HG03135 (cell line): ENCODE results near the gene VAPB.

Experiments
- ATAC-seq: cut with Tn5 transposase; IDR thresholded peaks from one replicate; pipeline ENCODE4 v1.9.1; 2021; ENCODE audit warnings: mild to moderate bottlenecking, moderate library complexity; ENCODE audit not compliant: unreplicated experiment

VAPB gene

DNA sequence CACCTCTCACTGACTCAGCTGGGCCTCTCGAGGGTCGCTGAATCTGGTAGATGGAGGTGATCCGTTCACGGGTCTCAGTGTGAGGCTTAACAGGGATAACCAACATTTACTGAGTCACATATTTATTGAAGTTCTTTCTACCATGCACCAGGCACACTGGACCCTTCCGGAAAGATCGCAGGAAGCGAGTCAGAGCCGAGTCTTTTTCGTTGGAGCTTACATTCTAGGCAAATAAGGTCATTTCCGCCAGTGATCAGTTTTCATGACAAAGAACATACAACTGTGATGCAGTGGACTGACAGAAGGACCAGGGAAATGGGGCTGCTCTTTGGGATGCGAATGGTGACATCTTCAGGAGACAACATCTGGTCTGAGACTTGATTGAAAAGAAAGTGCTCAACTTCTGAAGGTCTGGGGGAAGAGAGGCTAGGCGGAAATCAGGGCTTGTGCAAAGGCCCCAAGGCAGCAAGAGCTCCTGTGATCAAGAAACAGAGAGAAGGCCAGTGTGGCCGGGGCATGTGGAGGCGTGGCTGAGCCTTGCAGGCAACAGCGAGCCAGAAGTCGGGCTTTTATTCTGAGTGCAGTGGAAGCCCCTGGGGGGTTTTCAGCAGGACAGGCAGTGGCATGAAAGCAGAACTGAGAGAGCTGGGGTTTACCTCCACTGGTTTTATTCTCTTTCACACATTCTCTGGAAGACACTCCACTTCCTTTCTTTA lies 69.5 kb downstream of the VAPB start:
- peak; percentile 95 for ATAC-seq

GRCh38 chr20:58459058-58459750 lies 70.2 kb downstream of the VAPB start:
- peak; percentile 30 for ATAC-seq

- no peak for ATAC-seq
These were observed 72.1 kb downstream of the VAPB start for GRCh38 chr20:58461104-58461503.

GRCh38 chr20:58461899-58462298 lies 72.9 kb downstream of the VAPB start:
- ATAC-seq, result no peak

DNA sequence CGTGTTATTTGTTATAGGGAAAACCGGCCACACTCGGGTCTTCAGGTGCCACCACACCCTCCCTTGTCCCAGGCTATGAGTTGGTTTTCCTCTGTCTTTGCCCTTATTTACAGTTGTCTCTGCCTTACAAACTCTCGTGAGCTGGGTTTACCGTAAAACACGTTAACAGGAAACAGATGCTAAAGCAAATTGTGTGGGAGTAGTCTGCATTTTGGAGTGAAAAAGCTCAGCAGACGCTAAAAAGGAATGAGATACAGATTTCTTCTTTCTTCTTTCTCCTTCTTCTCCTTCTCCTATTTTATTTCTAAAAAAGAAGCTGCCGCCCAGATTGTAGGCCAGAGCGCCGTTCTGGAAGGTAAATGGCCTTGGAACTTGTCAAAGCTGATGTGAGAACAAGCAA lies 74.2 kb downstream of the VAPB start:
- ATAC-seq, result no peak

GRCh38 chr20:58464838-58465237 lies 75.8 kb downstream of the VAPB start:
- no peak for ATAC-seq

GRCh38 chr20:58466095-58466708 lies 77.2 kb downstream of the VAPB start:
- no peak for ATAC-seq

- ATAC-seq, result no peak
These were observed 77.9 kb downstream of the VAPB start for GRCh38 chr20:58466729-58467571.

DNA sequence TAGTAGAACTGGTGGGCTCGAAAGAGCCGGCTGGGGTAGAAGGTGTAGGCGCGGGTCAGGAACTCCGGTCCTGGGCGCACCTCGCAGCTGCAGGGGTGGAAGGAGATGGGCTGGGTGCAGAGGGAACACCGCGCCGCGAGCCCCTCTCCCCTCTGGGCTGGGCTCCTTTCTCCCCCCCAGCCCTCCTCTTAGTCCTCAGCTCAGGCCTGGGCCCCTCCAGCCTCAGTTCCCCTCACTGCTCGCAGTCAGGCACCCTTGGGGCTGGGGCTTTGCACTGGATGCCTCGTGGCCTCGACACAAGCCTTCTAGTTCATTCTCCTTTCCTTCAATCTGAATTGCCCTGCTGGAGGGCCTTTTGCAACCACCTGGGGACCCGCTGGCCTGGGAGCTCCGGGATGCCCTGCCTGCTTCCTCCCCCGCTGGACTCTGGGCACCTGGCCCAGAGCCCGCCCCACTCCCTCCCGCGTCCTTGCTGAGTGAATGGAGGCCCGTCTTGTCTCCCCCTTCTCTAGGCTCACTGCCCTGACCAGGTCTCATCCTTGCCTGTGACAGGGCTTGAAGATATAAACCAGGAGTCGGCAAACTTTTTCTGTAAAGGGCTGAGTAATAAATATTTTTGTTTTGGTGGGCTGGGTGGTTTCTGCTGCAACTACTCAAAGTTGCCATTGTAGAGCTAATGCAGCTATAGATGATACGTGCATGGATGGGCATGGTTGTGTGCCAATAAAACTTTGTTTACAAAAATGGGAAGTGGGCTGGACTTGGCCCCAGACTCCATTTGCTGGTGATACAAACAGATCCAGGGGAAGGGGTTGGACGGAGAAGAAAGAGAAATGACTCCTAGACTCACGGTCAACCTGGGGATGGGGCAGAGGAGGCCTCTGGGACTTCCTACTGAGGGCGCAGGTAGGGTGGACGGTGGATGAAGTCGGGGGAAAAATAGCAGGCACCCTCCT lies 78.8 kb downstream of the VAPB start:
- ATAC-seq, result no peak

GRCh38 chr20:58469616-58470015 lies 80.6 kb downstream of the VAPB start:
- ATAC-seq, result no peak

- no peak for ATAC-seq
These were observed 81.5 kb downstream of the VAPB start for GRCh38 chr20:58470336-58471192.

GRCh38 chr20:58471193-58472164 lies 82.5 kb downstream of the VAPB start:
- ATAC-seq, result no peak

- ATAC-seq, result no peak
These were observed 83.4 kb downstream of the VAPB start for GRCh38 chr20:58472273-58473018.

- no peak for ATAC-seq
These were observed 84.7 kb downstream of the VAPB start for GRCh38 chr20:58473453-58474425.

GRCh38 chr20:58475466-58475865 lies 86.4 kb downstream of the VAPB start:
- ATAC-seq, result no peak

GRCh38 chr20:58478141-58478805 lies 89.2 kb downstream of the VAPB start:
- ATAC-seq, result no peak
